GM19351 (cell line): ENCODE results near the gene ZFP1.
"Not testable (repeated sequence)": the region's sequence is repeated elsewhere in the genome, so short reads cannot be mapped to it uniquely, and the experiment has no call there.

Source experiments
- ATAC-seq: cut with Tn5 transposase; IDR thresholded peaks from one replicate; pipeline ENCODE4 v1.9.1; 2021; ENCODE audit warnings: mild to moderate bottlenecking, moderate library complexity; ENCODE audit not compliant: unreplicated experiment

The ZFP1 gene

GRCh38 chr16:75203096-75203495 lies 54.8 kb downstream of the ZFP1 start:
- ATAC-seq, result no peak

DNA sequence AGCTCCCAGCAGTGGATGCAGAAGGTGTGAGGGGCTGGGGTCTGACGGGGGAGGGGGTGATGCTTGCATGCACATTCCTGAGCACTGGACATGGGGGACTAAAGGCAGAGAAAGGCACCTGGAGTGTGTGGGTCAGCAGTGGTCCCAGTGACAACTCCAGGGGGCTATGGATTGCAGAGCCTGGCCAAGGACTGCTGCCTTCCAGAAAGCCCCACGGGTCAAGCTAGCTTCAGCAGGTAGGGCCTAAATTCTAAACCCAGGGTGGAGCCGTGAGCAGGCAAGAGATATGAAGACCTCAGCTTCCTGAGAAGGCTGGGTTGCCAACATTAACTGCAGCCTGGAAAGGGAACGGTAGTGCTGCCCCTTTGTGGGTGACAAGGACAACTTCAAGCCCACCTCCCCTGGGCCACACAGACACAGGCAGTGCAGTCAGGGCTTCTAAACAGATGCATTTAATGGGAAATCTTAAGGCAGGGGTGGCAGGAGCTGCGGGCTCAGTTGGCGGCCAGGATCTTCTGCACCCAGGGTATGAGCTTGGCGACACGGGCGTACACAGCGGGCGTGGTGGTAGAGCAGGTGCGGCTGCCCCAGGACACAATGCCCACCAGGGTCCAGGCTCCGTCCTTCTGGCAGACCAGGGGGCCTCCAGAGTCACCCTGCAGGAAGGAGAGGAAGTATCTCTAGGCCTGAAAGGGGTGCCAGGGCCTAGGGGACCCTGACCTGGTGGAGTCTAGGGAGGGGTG lies 55.5 kb downstream of the ZFP1 start:
- ATAC-seq, result no peak

DNA sequence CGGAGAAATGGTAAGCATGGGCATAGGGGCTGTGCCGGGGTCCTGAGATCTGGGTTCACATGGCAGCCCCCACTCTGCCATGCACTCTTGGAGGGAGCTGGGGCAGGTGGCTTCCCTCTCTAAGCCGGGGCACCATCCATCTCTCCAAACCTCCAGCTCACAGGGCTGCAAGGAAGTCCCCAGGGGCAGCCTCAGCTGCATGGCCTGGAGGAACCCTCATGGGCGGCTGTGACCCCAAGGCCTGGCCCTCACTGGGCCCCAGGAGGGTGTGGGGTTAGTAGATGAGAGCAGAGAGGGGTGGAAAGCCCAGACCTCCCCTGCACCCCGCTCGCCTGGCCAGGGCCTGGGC lies 56.1 kb downstream of the ZFP1 start:
- no peak for ATAC-seq

GRCh38 chr16:75204905-75205304 lies 56.6 kb downstream of the ZFP1 start:
- not testable (repeated sequence) for ATAC-seq

DNA sequence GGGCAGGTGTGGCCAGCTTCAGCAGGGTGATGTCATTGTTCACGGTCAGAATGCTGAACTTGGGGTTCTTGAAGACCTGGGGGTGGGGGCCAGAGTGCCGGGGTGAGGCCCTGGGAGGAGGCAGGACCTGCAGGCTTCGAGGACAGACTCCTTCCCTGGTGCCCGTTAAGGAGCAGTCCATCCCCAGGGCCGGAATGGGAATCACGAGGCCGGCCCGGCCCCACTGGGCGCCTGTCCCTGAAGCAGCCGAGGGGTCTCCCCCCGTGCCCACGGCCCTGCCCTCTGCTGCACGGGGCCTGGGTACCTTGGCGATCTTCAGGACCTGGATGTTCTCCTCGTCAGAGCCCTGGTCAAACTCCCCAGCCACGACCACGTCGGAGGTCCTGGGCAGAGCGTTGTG lies 57.1 kb downstream of the ZFP1 start:
- not testable (repeated sequence) for ATAC-seq

DNA sequence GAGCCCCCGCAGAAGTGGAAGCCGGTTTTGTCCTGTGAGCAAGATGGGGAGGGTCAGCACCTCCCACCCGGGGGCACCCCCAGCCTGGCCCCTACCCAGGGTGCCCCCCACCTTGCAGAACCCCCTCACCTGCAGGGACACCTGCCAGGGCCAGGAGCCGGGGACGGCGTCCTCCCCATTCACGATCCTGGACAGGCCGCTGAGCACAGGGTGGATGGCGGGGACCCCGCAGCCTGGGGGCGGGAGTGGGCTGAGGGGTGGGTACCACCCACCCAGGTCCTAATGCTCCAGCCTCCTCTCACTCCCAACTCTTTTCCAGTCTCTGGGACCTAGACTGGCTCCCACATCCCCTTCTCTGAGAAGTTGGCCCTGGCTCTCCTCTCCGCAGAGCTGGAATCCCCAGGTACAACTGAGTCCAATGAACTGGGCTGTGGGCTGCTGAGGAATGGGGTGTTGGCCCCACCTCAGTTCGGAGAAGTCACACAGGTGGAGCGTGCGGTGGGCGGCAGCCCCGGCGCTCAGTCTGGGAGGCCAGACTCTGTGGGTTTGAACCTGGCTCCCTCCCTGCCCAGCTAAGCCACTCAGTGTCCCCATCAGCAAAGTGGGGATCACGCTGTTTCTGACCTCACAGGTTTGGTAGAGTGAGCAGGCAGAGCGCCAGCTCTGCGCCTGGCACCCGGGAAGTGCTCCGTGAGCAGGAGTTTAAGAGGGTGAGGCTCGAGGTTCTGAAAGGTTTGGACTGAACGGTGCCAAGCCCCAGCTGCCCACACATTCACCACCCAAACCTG lies 57.8 kb downstream of the ZFP1 start:
- peak; percentile 23 for ATAC-seq

- ATAC-seq, result peak; percentile 54
Observed at GRCh38 chr16:75206749-75207451, 58.6 kb downstream of the ZFP1 start, which contains the start of gene CTRB2. TSS of gene CTRB2 (minus strand) at chr16:75207161. CDS start at chr16:75207141, 20 bp downstream.

DNA sequence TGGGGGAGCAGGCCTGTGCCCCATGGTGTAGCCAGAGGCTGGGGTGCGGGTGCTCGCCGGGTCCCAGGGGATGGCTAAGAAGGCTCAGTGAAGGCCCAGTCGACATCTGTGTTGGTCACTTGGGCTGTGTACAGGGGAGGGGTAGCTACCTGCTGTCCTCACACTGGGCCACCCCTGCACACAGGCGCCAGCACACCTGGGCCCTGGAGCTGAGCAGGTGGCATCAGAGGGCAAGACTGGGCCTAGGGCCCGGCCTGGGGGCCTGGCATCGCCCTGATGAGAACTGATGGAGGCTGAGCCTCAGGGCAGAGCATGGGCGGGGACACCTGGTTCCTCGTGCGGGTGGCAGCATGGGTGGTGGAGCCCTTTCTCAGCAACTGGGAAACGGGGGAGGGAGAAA lies 59.5 kb downstream of the ZFP1 start:
- ATAC-seq, result no peak

GRCh38 chr16:75208242-75208825 lies 60.0 kb downstream of the ZFP1 start:
- no peak for ATAC-seq

- ATAC-seq, result no peak
Observed at GRCh38 chr16:75208861-75209505, 60.7 kb downstream of the ZFP1 start.

GRCh38 chr16:75209514-75209913 lies 61.2 kb downstream of the ZFP1 start:
- ATAC-seq, result not testable (repeated sequence)

- no peak for ATAC-seq
Observed at GRCh38 chr16:75209944-75210343, 61.6 kb downstream of the ZFP1 start.

- not testable (repeated sequence) for ATAC-seq
Observed at GRCh38 chr16:75211286-75211685, 63.0 kb downstream of the ZFP1 start.

DNA sequence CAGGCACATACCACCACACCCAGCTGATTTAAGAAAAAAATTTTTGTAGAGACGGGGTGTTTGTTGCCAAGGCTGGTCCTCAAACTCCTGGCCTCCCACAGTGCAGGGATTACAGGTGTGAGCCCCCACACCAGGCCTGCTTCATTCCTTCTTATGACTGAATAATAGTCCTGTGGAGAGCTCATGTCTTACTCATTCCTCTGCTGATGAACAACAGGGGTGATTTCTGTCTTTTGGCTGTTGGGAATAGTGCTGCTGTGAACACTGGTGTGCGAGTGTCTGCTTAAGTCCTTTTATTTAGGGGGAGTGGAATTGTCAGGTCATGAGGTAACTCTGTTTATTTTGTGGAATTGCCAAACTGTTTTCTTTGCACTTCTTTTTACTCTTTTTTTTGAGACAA lies 67.8 kb downstream of the ZFP1 start:
- ATAC-seq, result no peak

DNA sequence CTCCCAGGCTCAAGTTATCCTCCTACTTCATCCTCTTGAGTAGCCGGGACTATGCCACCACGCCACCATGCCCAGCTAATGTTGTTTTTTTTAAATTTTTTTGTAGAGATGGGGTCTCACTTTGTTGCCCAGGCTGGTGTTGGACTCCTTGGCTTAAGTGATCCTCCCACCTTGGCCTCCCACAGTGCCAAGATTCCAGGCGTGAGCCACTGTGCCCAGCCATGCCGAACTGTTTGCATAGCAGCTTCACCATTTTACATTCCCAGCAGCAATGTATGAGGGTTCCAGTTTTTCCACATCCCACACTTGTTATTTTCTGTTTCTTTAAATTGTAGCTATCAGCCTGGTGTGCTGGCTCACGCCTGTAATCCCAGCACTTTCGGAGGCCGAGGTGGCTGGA lies 68.3 kb downstream of the ZFP1 start:
- no peak for ATAC-seq

- no peak for ATAC-seq
Observed at GRCh38 chr16:75217389-75217851, 69.1 kb downstream of the ZFP1 start.

- peak; percentile 65 for ATAC-seq
Observed at GRCh38 chr16:75218256-75219076, 70.1 kb downstream of the ZFP1 start, which contains the start of gene CTRB1. TSS of gene CTRB1 (plus strand) at chr16:75218988. CDS start at chr16:75219008, 20 bp downstream.

DNA sequence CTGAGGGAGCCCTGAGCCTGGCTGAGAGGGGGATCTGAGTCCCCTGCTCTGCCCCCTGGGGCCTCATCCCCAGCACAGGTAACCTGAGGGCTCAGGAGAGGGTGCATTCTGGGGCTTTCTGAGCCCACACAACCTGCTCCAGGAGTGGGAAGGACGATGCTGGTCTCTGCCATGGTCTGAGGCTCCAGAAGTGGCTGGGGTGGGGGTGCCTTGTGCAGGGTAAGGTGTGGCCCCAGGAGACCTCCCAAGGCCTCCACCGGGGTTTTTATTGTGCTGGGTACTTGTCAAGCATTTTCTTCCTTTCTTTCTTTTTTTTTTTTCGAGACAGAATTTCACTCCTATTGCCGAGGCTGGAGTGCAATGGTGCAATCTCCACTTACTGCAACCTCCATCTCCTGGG lies 70.8 kb downstream of the ZFP1 start:
- ATAC-seq, result no peak

DNA sequence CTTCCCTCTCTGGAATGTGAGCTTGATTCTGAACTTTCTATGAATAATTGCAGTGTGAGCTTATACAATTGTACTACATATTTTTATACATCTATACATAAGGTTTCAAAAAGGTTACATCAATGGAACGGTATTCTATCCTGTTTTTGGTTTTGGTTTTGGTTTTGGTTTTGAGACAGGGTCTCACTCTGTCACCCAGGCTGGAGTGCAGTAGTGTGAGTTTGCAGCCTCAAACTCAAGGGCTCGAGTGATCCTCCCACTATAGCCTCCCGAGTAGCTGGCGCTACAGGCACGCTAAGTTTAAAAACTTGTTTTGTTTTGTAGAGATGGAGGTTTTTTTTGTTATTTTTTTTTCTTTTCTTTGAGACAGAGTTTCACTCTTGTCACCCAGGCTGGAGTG lies 71.5 kb downstream of the ZFP1 start:
- no peak for ATAC-seq
